ENCODE data around the gene PXMP2.

PXMP2 gene

DNA sequence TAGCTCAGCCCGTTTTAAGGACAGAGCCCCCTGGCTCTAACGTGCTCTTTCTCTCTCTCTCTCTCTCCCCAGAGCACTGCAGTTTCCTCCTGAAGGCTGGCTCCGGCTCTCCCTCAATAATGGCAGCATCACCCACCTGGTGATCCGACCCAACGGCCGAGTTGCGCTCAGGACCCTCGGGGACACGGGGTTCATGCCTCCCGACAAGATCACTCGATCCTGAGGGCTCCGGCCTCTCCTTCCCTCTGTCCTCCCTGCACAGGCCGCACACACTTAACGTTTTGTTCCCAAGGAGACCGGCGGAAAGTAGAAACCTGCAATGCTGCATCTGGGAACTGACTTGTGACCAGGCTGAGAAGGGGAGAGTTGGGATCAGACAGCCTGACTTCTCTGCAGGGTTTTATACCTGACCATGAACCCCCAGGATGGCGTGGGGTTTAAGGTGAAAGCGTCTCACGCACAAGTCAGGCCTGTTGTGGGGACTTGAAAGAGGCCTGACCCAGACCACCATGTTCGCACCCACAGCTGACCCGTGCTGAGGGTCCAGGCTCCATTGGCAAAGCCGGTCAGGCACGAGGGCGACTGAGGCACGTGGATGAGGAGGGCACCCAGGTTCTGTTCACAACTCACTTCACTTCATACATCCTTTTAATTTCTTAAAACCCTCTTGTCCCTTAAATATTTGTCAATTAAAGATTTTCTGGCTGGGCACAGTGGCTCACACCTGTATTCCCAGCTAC lies 33.4 kb downstream of the PXMP2 start:
- no peak for DNase-seq (ENCODE audit: low read depth, low spot score)

DNA sequence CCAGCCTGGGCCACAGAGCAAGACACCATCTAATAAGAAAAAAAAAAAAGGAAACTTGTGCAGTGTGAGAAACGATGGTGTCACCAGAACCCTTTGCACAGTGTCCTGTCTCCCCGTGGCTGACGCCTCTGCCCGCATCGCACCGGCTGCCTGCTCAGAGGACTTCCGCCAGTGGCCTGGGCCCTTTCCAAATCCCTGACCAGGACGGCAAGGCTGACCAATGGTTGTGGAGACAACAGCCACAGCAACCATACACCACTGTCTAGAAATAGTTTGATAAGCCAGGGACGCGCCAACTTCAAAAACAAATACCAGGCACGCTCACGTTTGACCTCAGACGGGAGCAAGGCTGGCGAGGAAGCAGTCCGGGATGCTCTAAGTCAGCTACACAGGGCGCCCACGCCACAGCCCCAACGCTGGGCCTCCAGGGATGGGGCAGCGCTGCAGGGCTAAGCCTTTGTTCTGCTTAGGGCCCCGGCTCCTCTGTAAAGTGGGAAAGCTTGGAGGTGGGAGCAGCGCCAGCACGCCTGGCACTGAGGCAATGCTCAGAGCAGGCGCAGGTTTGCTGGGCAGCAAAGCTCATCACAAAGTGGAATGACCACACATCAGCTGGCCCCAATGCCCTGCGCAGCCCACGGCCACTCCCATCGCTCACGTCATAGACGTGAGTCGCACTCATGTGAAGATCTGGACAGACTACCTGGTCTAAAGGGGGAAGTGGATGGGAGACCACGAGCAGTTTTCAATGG lies 35.8 kb downstream of the PXMP2 start:
- DNase-seq (ENCODE audit: low read depth, low spot score): no peak

DNA sequence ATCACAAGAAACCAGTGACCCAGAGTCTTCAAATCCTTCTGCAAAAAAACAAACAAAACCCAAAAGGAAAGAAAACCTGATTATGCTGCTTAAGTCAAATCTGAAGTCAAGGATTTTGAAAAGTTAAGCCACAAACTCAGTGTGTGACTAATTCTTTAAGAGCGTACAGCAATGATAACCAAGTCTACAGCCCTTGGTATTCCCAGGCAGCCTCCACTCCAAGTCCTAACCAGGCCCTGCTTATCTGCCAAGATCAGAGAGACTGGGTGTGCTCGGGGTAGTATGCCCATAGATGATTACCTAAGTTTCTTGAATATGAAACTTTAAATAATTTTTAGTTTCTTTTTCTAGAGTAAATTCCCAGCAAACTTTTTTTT lies 36.4 kb downstream of the PXMP2 start:
- DNase-seq (ENCODE audit: low read depth, low spot score): no peak

DNA sequence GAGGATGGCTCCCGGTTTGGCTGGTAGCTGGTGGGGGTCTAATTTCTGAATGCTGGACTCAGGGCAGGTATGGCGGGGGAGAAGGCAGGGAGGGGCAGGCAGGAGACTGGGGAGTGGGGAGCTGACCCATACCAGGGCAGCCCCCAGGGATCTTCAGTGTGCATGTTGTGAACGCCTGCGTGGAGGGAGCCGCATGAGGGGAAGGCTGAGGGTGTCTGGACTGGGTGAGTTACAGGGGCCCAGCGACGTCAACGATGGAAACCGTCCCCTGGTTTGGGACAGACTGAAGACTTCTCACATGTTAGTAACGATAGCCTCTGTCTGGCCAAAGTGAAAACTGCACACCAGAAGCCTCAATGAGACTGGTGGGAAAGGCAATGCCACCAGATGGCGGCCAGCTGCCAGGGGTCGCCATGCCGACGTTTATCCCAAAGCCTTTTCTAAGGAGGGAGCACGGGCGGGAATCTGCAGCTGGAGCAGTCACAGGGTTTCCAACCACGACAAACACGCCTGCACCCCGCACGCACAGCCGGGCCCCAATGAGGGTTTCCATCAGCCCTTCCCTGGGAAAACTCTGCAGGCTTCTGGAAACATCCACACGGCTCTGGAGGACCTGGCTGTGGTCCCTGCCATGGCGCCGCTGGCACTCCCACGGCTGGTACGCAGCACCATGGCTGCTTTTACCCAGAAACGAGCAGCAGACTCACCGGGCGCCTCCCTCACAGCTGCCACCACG lies 37.3 kb downstream of the PXMP2 start:
- DNase-seq (ENCODE audit: low read depth, low spot score): no peak

DNA sequence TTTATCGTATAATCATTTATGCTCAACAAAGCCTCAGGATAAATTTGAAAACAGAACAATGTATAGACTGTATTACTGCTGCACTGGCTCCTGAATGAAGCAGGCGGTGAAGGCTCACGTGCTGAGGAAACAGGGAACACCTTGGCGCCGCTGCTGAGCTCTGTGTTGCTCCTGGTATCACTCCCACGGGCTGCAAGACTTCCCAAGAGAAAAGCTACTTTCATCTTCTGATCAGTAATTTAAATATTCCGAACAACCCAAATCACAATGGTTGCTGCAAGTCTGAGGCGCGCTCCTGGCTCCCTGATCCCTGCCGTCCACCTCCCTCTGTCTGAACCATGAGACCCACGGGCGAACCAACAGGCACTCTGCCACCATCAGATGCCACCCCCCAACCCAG lies 39.0 kb downstream of the PXMP2 start:
- no peak for DNase-seq (ENCODE audit: low read depth, low spot score)

DNA sequence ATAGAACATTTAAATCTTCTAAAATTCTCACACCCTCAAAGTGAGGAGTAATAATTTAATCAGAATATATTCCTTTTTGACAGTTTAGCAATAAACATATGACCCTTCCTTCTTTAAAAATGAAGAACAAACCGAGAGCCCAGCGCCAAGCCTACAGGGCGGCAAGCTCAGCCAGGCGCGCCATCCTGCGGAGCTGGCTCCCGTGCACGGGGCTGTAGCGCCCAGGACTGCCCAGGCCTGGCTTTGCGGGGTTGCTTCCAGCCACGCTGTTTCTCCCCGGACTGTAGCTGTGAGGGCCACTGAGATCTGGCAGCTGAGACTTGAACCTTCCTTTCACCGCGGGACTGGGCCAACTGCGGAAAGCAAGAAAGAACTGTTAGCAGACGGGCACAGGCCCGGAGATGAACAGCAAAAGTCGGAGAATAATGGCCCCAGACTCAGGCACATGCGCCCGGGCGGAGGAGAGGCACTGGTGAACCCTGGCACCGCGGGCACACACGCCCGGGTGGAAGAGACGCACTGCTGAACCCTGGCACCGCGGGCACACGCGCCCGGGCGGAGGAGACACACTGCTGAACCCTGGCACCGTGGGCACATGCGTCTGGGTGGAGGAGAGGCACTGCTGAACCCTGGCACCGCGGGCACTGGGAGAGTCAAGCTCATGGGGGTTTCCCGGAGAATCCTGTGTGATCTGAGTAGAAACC lies 39.9 kb downstream of the PXMP2 start:
- no peak for DNase-seq (ENCODE audit: low read depth, low spot score)

DNA sequence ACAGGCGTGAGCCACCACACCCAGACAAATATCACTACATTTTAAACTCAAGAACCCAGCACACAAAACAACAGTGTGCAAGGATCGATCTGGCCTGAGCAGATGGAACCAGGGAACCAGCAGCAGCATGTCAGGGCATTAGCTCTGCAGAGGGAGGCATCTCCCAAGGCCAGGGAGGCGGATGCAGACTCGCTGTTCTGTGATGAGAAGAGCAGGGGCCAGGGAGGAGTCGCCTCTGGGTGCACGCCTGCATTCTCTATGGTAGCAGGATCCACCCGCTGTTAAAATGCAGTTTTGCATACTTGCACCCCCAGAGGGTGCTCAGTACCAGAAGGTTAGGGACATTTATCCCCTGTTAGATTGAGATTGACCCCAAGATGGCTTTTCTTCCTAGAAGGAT lies 41.1 kb downstream of the PXMP2 start:
- DNase-seq (ENCODE audit: low read depth, low spot score): no peak

DNA sequence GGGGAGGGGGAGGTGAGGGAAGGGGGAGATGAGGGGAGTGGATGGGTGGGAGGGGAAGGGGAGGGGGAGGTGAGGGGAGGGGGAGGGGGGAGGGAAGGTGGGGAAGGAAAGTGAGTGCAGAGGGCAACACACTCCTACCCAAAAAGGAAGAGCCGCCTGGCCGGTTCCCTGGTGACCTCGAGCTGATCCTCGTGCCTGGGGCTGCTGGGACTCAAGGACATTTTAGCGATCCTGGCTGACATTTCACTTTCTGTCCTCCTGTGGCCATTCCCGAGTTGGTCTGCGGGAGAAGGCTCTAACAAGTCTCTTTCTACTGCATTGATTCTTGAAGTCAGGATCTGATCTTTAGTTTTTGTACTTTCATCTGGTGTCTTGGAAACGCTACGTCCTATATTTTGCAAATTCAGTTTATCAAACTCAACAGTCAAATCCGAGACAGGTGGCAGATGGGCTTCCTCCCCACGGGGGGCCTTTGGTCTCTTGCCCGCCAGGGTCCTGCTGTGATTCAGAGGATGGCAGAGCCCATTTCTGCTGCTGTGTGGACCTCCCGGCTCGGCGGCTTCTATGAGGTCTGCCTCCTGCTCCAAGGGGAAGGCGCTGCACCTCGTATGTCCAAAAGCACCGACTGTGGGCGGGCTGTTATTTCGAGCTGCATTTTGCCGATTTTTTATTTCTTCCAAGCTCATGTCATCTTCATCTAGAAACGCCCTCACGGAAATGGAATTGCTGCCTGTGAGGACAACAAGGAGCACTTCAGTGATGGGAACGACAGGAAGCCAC lies 42.3 kb downstream of the PXMP2 start:
- no peak for DNase-seq (ENCODE audit: low read depth, low spot score)

DNA sequence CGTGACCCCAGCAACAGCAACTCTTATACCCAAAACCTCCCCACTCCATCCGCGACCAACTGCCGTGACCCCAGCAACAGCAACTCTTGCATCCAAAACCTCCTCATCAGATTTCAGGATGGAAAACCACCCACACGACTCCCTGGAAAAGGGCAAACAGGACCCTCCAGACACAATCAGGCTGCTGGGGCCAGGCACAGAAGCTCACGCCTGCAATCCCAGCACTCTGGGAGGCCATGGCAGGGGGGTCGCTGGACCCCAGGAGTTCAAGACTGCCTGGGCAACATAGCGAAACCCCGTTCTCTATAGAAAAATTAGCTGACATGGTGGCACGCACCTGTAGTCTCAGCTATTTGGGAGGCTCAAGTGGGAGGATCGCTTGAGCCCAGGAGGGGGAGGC lies 43.0 kb downstream of the PXMP2 start:
- no peak for DNase-seq (ENCODE audit: low read depth, low spot score)

DNA sequence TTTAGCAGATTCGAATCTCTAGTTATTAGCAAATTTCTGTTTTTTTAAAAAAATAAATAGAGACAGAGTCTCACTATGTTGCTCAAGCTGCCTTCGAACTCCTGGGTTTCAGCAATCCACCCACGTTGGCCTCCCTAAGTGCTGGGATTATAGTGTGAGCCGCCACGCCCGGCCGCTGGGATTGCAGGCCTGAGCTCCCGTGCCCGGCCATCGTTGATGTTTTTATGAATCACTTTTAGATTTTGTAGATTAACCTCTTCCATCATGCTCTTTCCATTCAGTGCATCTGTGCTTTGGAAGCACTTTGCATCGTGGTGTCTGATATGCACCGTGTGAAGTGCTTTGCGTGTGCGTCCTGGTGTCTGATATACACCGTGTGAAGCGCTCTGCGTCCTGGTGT lies 44.2 kb downstream of the PXMP2 start:
- no peak for DNase-seq (ENCODE audit: low read depth, low spot score)

DNA sequence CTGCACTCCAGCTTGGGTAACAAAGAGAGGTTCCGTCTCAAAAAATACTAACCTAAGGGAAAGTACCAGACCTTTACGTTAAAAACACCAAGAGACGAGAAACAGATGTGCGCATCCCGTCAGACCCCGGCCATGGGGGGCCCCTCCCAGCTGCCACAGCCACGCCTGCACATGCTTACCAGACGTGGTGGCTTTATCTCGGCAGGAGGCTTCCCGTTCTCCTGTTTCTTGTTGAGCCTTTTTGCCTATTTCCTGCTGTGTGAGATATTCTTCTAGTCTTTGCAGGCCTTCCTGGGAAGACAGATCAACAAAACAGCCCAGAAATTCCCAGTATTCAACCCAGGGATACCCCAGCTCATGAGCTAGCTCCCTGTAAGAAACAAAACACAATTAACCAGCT lies 46.8 kb downstream of the PXMP2 start:
- no peak for DNase-seq (ENCODE audit: low read depth, low spot score)

DNA sequence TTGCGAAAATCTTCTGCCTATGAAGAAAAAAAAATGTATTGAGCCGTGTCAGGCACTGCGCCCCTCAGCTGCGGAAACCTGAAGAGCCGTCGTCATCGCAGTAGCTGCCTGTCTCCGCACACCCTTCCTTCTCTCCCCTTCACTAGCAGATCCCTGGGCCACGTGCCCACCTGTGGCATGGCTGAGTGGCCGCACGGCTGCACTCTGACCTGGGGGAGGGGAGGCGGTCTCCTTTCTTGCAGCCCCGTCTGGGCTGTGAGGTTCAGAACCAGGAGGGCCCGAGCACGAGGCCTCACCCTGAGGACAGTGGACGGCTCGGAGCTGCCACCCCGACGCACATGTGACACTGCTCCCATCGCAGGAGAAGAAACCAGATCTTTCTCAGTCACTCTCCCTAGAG lies 48.1 kb downstream of the PXMP2 start:
- DNase-seq (ENCODE audit: low read depth, low spot score): no peak

DNA sequence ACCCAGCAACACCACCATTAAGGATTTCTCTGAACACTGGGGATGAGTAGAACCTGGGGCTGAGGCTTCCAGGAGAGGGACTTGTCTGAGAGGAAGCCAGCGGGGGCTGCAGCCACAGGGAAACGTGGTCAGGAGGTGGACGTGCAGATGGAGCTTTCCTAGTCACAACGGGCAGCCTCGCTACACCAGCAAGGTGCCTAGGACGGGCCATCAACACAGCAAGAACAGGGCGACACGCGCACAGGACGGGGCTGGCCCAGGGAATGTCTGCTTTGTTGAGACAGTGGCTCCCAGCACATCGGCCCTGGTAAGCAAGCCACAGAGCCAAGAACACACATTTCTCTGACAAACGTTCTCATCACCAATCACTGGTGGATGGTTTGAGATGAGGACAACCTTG lies 49.0 kb downstream of the PXMP2 start:
- no peak for DNase-seq (ENCODE audit: low read depth, low spot score)

DNA sequence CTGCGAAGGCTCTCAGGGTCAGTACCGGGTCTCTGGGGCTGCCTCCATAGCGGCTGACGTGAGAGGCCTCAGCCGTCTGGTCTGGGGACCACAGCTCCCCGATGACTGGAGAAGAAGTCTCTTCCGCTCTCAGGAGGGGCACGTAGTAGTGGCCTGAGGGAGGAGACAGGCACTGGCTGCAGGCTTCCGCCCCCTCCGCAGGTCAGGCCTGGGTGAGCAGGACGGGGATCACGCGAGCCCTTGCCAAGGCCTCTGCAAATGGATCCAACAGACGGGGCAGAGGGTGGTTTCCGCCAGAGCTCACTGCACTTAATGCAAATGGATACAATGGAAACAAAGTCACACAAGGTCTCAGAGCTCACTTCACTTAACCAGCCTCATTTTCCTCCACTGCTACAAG lies 49.5 kb downstream of the PXMP2 start:
- no peak for DNase-seq (ENCODE audit: low read depth, low spot score)

DNA sequence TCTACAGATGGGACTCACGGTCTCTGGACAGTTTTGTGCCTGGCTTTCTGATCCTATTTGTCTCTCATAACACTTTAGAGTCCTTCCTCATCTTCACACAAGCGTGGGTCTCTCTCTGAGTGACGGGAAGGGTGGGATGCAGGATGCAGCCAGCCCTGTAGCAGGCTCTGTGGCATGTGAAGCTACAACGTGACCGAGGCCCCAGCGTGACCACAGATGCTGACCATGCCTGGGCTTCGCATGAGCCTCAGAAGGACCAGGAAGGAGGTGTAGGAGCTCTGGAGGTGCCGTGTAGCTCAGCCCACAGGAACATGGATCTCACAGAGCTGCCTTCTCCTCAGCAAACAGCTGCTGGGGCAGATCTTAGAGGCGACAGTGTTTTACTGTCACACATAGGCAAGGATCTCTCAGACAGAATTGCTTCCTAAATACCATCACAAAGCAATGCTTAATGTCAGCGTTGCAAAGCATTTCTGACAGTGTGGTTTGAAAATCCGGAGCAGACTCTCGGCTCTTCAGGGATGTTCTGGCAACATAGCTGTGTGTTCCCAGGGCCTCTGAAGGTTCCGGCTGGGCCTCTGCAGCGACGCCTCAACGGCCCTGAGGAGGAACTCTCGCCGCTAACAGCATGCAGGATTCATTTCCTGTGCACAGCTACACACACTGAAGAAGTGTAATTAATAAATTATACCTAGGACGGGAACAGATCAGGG lies 52.4 kb downstream of the PXMP2 start:
- no peak for DNase-seq (ENCODE audit: low read depth, low spot score)

DNA sequence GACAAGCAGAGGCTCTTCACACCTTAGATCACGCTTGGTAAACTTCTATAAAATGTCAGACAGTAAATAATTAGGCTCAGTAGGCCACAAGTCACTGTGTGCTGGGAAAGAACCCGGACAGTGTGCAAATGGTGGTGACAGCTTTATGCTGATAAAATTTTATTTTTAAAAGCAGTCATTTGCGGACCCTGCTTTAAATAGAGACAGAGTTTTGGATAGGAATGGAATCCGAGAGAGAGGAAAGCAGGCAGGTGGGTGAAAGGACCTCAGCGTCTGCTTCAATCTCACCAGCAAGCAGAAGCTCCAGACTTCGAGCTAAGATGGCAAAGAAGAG lies 52.9 kb downstream of the PXMP2 start:
- no peak for DNase-seq (ENCODE audit: low read depth, low spot score)

DNA sequence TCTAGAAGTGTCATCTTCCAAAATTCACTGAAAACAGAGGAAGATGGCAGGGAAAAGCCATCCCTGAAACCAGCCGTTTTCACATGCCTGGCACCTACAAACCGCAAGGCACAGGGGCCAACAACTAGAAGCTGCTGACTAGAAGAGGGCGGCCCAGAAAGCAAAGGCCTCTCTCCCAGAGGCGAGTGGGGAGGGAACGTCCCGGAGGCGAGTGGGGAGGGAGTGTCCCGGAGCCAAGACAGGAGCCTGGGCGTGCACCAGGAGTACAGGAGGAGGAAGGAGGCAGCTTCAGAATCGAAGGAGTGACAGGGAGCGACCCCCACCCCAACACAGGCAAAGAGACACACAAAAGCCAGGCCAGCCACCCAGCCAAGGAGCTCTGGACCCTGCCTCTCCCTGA lies 53.3 kb downstream of the PXMP2 start:
- DNase-seq (ENCODE audit: low read depth, low spot score): no peak

DNA sequence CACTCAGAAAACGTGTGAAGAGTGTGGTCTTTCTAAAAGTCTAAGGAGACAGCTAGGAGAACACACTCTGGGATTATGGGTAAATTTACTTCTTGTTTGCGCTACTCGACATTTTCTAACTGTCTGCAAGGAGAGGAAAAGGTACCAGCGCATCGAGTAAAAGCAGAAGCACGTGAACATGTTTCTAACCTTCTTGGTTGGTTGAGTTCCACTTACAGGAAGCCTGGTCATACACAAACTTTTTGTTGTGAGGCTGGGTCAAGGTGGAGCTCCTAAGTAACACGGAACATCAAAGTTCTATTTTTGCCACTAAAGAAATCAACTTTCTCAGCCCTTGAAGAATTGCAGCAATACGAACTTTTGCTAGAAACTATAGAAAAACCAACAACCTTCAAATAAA lies 54.2 kb downstream of the PXMP2 start:
- DNase-seq (ENCODE audit: low read depth, low spot score): no peak

DNA sequence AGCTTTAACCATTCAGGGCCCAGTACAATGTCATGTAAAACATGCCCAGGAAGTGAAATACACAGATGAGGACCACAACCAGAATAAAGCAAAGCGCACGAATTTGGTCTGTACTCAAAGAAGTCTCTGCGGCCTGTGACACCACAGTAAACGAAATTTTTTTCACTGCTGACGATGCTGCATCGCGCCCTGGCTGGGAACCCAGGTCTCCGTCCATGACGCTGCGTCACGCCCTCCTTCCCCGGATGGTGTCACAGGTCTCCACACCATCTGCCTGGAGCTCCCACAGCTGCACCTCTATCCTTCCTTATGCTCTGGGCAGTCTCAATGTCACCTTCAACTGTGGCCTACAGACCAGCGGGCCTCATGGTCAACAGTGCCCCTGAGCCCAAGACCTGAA lies 56.4 kb downstream of the PXMP2 start:
- DNase-seq (ENCODE audit: low read depth, low spot score): no peak

DNA sequence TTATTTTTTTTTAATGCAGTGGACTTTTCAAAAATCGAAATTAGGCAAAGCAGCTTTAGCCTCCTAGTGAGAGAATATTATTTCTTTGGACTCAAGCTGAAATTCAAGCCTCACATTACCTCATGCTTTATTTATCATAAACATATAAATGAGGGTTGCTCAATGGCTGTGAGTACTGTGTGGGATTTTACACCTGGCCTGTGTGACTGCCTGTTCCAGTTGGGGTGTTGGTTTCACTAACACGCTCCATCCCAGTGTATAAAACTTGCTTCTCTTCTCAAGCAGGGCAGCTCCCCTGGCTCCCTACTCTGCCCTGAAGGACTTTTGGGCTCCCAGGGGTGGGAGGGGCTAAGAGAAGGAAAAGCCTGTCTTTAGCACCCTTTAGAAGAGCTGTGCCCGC lies 59.2 kb downstream of the PXMP2 start:
- no peak for DNase-seq (ENCODE audit: low read depth, low spot score)

DNA sequence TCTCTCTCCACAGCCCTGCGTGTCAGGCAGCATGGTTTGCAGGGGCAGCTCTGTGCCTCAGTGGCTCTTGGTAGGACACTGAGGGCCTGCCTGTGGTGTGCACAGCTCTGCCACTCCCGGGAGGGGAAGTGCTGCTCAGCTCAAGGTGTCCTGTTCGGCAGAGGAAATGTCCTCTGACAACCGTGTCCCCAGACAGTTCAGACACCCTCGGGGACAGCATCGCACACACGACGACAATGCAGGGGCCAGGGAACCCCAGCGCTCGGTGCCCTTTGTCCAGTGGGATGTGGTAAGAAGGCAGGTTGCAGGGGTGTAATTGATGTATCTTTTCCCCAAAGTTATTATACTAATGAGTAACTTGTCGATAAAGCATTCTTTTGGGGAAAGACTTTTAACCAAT lies 60.0 kb downstream of the PXMP2 start:
- no peak for DNase-seq (ENCODE audit: low read depth, low spot score)
